Mesothelial cell of epicardium (in vitro differentiated cells): ENCODE results near the gene NTRK1. TPM values are rescaled to one million over a fixed set of nuclear protein-coding genes. Genes with fewer than 3 reads are reported as not detected.

ENCODE experiments used
- DNase-seq, 2 experiments: peaks; one replicate each; pipeline ENCODE4 v3.0.0; 2021; ENCODE audit warnings: low spot score in 2 of 2; ENCODE audit not compliant: unreplicated experiment in 2 of 2
- H3K27ac Mint-ChIP-seq: 2 replicates; pipeline ENCODE4 v1.8.0; 2021; ENCODE audit warnings: mixed read lengths
- H3K27me3 Mint-ChIP-seq: 2 replicates; pipeline ENCODE4 v1.8.0; 2021; ENCODE audit warnings: low read depth, mixed read lengths
- H3K36me3 Mint-ChIP-seq: 2 replicates; pipeline ENCODE4 v1.8.0; 2021; ENCODE audit warnings: mixed read lengths
- H3K4me1 Mint-ChIP-seq: 2 replicates; pipeline ENCODE4 v1.8.0; 2021; ENCODE audit warnings: mixed read lengths
- H3K4me3 Mint-ChIP-seq: 2 replicates; pipeline ENCODE4 v1.8.0; 2021; ENCODE audit warnings: mild to moderate bottlenecking, moderate library complexity, mixed read lengths
- H3K9me3 Mint-ChIP-seq: 2 replicates; pipeline ENCODE4 v1.8.0; 2021; ENCODE audit warnings: mixed read lengths
- total RNA-seq: library from RNA; stranded (reverse); gene quantifications from 3 replicates; pipeline ENCODE4 v1.2.1, GENCODE V29; 2021
- TF ChIP-seq, protein P1 (sequence below): fragments of 200-600 bp; sonication (generic); IDR thresholded peaks from one replicate; pipeline ENCODE4 v1.5.0; 2021; ENCODE audit warnings: antibody characterized with exemption; ENCODE audit not compliant: unreplicated experiment

Gene NTRK1
- total RNA-seq, 1 donor from 2014 or later, result 1.2 TPM

DNA sequence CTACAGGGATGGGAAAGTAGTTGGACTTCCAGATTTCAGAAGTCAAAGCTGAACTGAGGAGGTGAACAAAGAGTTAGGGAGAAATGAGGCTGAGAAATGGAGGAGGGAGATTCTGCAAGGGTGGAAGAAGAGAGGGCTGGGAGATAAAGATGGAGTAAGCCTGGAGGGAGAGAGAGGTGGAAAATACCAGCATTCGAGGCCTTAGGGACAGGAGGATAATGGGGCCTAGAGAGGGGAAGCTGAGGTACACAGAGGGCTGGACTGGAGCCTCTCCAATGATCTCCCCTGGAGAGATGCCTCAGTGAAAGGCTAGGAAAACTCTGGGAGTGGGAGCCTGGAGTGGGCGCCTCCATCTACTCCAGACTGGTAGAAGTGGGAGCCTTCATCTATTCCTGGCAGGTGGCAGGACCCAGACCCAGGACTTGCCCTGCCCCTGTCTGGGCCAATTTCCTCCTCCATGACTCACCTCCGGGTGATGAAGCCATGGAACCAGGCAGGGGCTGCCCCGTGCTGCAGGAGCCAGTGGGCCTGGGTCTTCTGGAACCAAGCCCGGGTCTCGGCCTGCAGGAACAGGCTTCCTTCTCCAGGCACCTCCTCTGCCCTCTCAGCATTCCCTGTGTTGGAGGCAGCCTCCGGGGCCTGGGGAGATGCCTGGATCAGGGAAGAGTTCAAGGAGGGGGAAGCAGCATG, 45.9 kb upstream of the NTRK1 start:
- TF ChIP-seq, protein P1, sequence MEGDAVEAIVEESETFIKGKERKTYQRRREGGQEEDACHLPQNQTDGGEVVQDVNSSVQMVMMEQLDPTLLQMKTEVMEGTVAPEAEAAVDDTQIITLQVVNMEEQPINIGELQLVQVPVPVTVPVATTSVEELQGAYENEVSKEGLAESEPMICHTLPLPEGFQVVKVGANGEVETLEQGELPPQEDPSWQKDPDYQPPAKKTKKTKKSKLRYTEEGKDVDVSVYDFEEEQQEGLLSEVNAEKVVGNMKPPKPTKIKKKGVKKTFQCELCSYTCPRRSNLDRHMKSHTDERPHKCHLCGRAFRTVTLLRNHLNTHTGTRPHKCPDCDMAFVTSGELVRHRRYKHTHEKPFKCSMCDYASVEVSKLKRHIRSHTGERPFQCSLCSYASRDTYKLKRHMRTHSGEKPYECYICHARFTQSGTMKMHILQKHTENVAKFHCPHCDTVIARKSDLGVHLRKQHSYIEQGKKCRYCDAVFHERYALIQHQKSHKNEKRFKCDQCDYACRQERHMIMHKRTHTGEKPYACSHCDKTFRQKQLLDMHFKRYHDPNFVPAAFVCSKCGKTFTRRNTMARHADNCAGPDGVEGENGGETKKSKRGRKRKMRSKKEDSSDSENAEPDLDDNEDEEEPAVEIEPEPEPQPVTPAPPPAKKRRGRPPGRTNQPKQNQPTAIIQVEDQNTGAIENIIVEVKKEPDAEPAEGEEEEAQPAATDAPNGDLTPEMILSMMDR, result no peak
- Mint-ChIP-seq H3K4me1 (peaks cover 34% of the 10 kb centered on the region), H3K27me3 (peaks cover 41% of the 10 kb centered on the region), H3K9me3 (no peaks in the 10 kb centered on the region), H3K4me3 (peak overlapping the region; percentile 30), H3K27ac (no peak overlapping the region), H3K36me3 (no peaks in the 10 kb centered on the region)
- no peak for DNase-seq

- H3K27ac Mint-ChIP-seq, result no peak overlapping the region
- peaks cover 43% of the 10 kb centered on the region for H3K27me3 Mint-ChIP-seq
- peaks cover 34% of the 10 kb centered on the region for H3K4me1 Mint-ChIP-seq
- H3K4me3 Mint-ChIP-seq, result peak overlapping the region; percentile 27
- no peaks in the 10 kb centered on the region for H3K9me3 Mint-ChIP-seq
- DNase-seq, result no peak
- H3K36me3 Mint-ChIP-seq, result no peaks in the 10 kb centered on the region
- TF ChIP-seq, protein P1, result no peak
Observed at GRCh38 chr1:156815307-156815826, 45.3 kb upstream of the NTRK1 start.

DNA sequence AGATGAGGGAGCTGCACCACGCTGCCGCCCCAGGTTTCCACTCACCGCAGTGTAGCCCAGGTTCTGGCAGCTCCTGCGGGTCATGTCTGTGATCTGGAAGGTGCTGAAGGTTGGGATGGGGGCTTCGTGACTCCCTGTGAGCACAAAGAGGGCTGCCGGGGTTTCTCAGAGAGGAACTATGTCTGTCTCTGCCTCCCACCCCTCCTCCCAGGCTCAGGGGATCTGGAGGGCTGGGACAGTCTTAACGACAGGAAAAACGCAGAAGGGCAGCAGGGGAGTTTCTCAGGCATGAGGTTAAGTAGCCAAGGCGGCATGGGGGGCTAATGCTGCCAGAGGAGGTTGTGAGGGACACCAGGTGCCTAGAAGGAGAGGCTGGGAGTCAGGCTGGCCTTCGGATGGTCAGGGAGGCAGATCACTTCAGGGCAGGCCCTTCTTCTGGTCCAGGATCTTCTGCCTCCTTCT, 44.7 kb upstream of the NTRK1 start:
- peaks cover 48% of the 10 kb centered on the region for H3K27me3 Mint-ChIP-seq

DNA sequence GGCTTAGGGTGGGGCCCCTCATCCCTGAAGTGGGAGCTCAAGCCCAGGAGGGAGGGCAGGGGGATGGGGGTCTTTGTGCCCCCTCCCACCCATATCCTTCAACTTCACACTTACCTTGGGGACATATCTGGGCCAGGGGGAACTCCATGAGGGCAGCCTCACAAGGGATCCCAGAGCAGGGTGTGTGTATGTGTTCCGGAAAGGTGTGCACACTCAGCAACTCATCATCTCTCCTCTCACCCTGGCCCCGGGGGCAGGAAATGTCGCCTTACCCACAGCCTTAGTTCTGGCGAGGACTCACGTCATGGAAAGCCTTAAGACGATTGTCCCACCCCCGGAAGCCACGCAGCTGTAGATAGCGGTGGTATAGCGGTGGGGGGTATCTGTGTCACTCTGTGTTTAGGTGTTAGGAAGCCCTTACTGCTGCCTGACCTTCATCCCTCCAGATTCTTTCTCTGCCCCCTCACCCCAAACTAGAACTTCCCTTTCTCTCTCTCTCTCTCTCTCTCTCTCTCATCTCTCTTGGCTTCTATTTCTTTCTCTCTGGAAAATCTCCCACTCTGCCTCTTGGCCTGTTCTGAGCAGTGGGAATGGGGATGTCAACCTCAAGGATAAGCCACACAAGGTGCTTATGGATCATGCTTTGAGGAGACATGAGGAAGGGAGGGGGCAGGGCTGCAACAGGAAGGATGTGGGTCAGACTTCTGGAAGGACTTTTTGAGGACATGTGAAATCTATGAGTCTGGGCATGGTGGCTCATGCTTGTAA, 43.9 kb upstream of the NTRK1 start, which contains the start of gene SH2D2A:
Gene SH2D2A (minus strand): TSS at position 288 of the 768 bp plus-strand sequence. CDS start 140 bp downstream, at position 148.
- DNase-seq, result no peak

More for the DNA sequence above, 44.7 kb upstream of the NTRK1 start:
- Mint-ChIP-seq H3K27ac (peak overlapping the region; percentile 29), H3K4me1 (peaks cover 33% of the 10 kb centered on the region), H3K9me3 (peaks cover 6% of the 10 kb centered on the region), H3K4me3 (no peak overlapping the region), H3K36me3 (no peaks in the 10 kb centered on the region)
- DNase-seq, result no peak
- TF ChIP-seq, protein P1, result no peak

DNA sequence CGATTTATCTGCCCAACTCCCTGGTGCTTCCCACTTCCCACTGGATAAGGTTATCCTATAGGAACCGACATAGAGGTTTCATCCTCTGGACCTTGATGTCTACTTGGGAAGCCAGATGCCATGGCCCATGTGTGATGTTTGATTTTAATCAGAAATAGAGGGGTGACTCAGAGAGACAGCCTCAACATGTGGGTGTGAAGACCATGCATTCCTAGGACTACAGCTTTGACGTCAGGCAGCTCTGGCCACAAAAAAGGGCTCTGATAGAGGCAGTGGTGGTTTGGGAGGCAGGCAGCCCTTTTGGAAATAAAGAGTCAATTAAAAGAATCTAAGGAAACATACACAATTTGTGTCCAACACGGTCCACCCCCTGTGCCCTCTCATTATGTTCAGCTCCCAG, 38.9 kb upstream of the NTRK1 start:
- no peak for DNase-seq
- Mint-ChIP-seq H3K4me3 (no peak overlapping the region), H3K4me1 (peaks cover 4% of the 10 kb centered on the region), H3K27me3 (peaks cover 52% of the 10 kb centered on the region), H3K27ac (no peak overlapping the region), H3K9me3 (peaks cover 8% of the 10 kb centered on the region), H3K36me3 (no peaks in the 10 kb centered on the region)
- TF ChIP-seq, protein P1, result no peak

More for the DNA sequence above, 43.9 kb upstream of the NTRK1 start, which contains the start of gene SH2D2A:
- H3K4me3 Mint-ChIP-seq, result no peak within 1 kb of the TSS
- H3K4me1 Mint-ChIP-seq, result peaks cover 26% of the 10 kb centered on the region
- TF ChIP-seq, protein P1, result no peak
- H3K36me3 Mint-ChIP-seq, result no peaks in the 10 kb centered on the region
- peak within 1 kb of the TSS; percentile 29 for H3K27ac Mint-ChIP-seq
- H3K27me3 Mint-ChIP-seq, result peaks cover 48% of the 10 kb centered on the region
- H3K9me3 Mint-ChIP-seq, result peaks cover 8% of the 10 kb centered on the region
